Activated CD4-positive, alpha-beta T cell treated with anti-CD3 and anti-CD28 coated beads, Interleukin-2, amount 10 ng/mL, durations not matched to agents 24 days and 14 days (primary cell): ENCODE results near the gene RTKN2. TPM values are rescaled to one million over a fixed set of nuclear protein-coding genes. Genes with fewer than 3 reads are reported as not detected.
"Not testable (repeated sequence)": the region's sequence is repeated elsewhere in the genome, so short reads cannot be mapped to it uniquely, and the experiment has no call there.

Experiments
- DNase-seq: peaks from one replicate; pipeline ENCODE4 v3.0.0; 2022
- H3K27ac Mint-ChIP-seq: one replicate; pipeline ENCODE4 v1.8.0; 2022; ENCODE audit warnings: mild to moderate bottlenecking, mixed read lengths
- H3K27me3 Mint-ChIP-seq: one replicate; pipeline ENCODE4 v1.8.0; 2022; ENCODE audit warnings: mixed read lengths
- H3K36me3 Mint-ChIP-seq: one replicate; pipeline ENCODE4 v1.8.0; 2022; ENCODE audit warnings: low read depth, mild to moderate bottlenecking, mixed read lengths
- H3K4me1 Mint-ChIP-seq: one replicate; pipeline ENCODE4 v1.8.0; 2021; ENCODE audit warnings: mixed read lengths
- H3K4me3 Mint-ChIP-seq: one replicate; pipeline ENCODE4 v1.8.0; 2022; ENCODE audit warnings: mild to moderate bottlenecking, moderate library complexity, mixed read lengths
- H3K9me3 Mint-ChIP-seq: one replicate; pipeline ENCODE4 v1.8.0; 2021; ENCODE audit warnings: mixed read lengths
- intact Hi-C: fragments of 100-400 bp; cut with micrococcal nuclease; formaldehyde crosslinking; loops from one replicate; pipeline ENCODE4 v1.15.1; 2023
- total RNA-seq: library from RNA; stranded (reverse); gene quantifications from 2 replicates; pipeline ENCODE4 v1.2.3, GENCODE V29; 2022

Gene RTKN2
- total RNA-seq, 1 donor from 2014 or later, result 3.4 TPM

GRCh38 chr10:62250594-62251198, 17.9 kb downstream of the RTKN2 start:
- H3K27me3 Mint-ChIP-seq, result no peaks in the 10 kb centered on the region
- H3K9me3 Mint-ChIP-seq, result peaks cover 4% of the 10 kb centered on the region
- no peak overlapping the region for H3K27ac Mint-ChIP-seq
- intact Hi-C loops, result loop anchor here (5.0 kb wide), 1 partner anchor 498 kb away; no protein-coding TSS in a partner anchor
- H3K4me1 Mint-ChIP-seq, result peaks cover 24% of the 10 kb centered on the region
- no peak overlapping the region for H3K4me3 Mint-ChIP-seq
- peaks cover 10% of the 10 kb centered on the region for H3K36me3 Mint-ChIP-seq
- no peak for DNase-seq

- intact Hi-C loops, result loop anchor here (5.0 kb wide), 2 partner anchors 368 to 498 kb away; no protein-coding TSS in a partner anchor
- H3K4me1 Mint-ChIP-seq, result peaks cover 31% of the 10 kb centered on the region
Measured at GRCh38 chr10:62249957-62250356, 18.7 kb downstream of the RTKN2 start.

GRCh38 chr10:62248465-62248864, 20.2 kb downstream of the RTKN2 start:
- Mint-ChIP-seq H3K27ac (no peak overlapping the region), H3K4me1 (peaks cover 32% of the 10 kb centered on the region), H3K9me3 (no peaks in the 10 kb centered on the region), H3K4me3 (no peak overlapping the region), H3K36me3 (peaks cover 2% of the 10 kb centered on the region), H3K27me3 (no peaks in the 10 kb centered on the region)
- intact Hi-C loops, result loop anchor here (5.0 kb wide), 1 partner anchor 366 kb away; no protein-coding TSS in a partner anchor
- DNase-seq, result no peak

More at GRCh38 chr10:62249957-62250356, 18.7 kb downstream of the RTKN2 start:
- H3K27me3 Mint-ChIP-seq, result no peaks in the 10 kb centered on the region
- no peak for DNase-seq
- no peak overlapping the region for H3K27ac Mint-ChIP-seq
- peaks cover 10% of the 10 kb centered on the region for H3K36me3 Mint-ChIP-seq
- H3K9me3 Mint-ChIP-seq, result peaks cover 4% of the 10 kb centered on the region
- no peak overlapping the region for H3K4me3 Mint-ChIP-seq

GRCh38 chr10:62244785-62245467, 23.7 kb downstream of the RTKN2 start:
- H3K4me1 Mint-ChIP-seq, result peaks cover 36% of the 10 kb centered on the region
- H3K9me3 Mint-ChIP-seq, result no peaks in the 10 kb centered on the region
- peak overlapping the region; percentile 69 for H3K4me3 Mint-ChIP-seq
- no peaks in the 10 kb centered on the region for H3K27me3 Mint-ChIP-seq
- H3K36me3 Mint-ChIP-seq, result no peaks in the 10 kb centered on the region
- intact Hi-C loops, result loop anchor here (1.0 to 5.0 kb wide), 8 partner anchors 62 to 363 kb away; no protein-coding TSS in a partner anchor
- peak; percentile 90 for DNase-seq
- peak overlapping the region; percentile 82 for H3K27ac Mint-ChIP-seq

DNA sequence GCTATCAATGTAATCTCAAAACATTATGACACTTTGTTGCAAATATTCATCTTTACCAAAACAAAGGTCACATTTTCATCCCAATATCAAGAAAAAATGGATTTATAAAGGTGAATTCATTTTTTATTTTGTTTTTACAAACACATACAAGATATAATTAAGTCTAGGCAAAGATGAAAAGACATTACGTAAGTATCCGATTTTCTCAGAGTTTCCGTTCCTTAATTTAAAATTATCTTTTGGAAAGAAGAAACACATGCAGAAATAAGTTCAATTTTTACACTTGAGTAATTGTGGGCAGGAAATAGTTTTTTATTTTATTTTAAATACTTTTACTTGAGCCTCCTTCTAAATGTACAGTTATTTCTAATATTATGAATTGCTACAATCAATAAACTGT, 24.6 kb downstream of the RTKN2 start:
- Mint-ChIP-seq H3K4me3 (peak overlapping the region; percentile 75), H3K36me3 (no peaks in the 10 kb centered on the region), H3K27ac (peak overlapping the region; percentile 88), H3K27me3 (no peaks in the 10 kb centered on the region), H3K4me1 (peaks cover 34% of the 10 kb centered on the region), H3K9me3 (no peaks in the 10 kb centered on the region)
- intact Hi-C loops, result loop anchor here (2.0 to 5.0 kb wide), 3 partner anchors 132 to 249 kb away; no protein-coding TSS in a partner anchor
- no peak for DNase-seq

GRCh38 chr10:62243647-62243997, 25.0 kb downstream of the RTKN2 start:
- intact Hi-C loops, result loop anchor here (5.0 kb wide), 1 partner anchor 131 kb away; no protein-coding TSS in a partner anchor
- H3K9me3 Mint-ChIP-seq, result peaks cover 3% of the 10 kb centered on the region
- H3K27ac Mint-ChIP-seq, result peak overlapping the region; percentile 88
- H3K4me3 Mint-ChIP-seq, result peak overlapping the region; percentile 75
- no peak for DNase-seq
- no peaks in the 10 kb centered on the region for H3K27me3 Mint-ChIP-seq
- peaks cover 2% of the 10 kb centered on the region for H3K36me3 Mint-ChIP-seq
- H3K4me1 Mint-ChIP-seq, result peaks cover 35% of the 10 kb centered on the region

GRCh38 chr10:62242965-62243646, 25.5 kb downstream of the RTKN2 start:
- H3K27me3 Mint-ChIP-seq, H3K36me3 Mint-ChIP-seq, H3K9me3 Mint-ChIP-seq: not testable (repeated sequence)
- intact Hi-C loops, result loop anchor here (5.0 kb wide), 1 partner anchor 131 kb away; no protein-coding TSS in a partner anchor
- H3K4me3 Mint-ChIP-seq, result peak overlapping the region; percentile 75
- peak; percentile 60 for DNase-seq
- H3K27ac Mint-ChIP-seq, result peak overlapping the region; percentile 88
- peaks cover 35% of the 10 kb centered on the region for H3K4me1 Mint-ChIP-seq

DNA sequence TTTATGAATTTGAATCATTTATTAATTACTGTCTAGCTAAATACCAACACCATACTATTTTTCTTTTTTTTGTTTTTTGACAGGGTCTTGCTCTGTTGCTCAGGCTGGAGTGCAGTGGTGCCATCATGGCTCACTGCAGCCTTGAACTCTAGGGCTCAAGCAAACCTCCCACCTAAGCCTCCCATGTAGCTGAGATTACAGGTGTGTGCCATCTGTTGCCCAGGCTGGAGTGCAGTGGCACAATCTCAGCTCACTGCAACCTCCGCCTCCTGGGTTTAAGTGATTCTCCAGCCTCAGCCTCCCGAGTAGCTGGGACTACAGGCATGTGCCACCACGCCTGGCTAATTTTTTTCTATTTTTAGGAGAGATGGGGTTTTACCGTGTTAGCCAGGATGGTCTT, 27.1 kb downstream of the RTKN2 start:
- not testable (repeated sequence) for H3K9me3 Mint-ChIP-seq, DNase-seq, H3K27me3 Mint-ChIP-seq, H3K4me3 Mint-ChIP-seq, H3K36me3 Mint-ChIP-seq, H3K27ac Mint-ChIP-seq
- peaks cover 36% of the 10 kb centered on the region for H3K4me1 Mint-ChIP-seq
- intact Hi-C loops, result loop anchor here (5.0 kb wide), 1 partner anchor 129 kb away; no protein-coding TSS in a partner anchor

DNA sequence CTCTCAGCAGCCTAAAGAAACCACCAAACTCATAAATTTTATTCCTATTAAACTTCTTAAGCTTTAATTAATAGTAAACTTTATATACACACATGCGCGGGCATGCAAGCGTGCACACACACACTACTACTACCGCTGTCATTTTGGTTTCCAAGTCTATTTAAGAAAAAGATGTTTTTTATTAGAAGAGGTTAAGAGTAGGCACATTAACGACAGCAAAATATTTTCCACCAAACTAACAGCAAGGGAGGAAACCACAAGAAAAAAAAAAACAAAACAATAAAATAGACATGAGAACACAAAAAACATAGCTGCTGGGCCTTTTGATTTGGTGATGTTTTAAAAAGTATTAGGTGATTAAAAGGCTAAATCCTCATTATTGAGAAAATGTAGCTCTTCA, 28.6 kb downstream of the RTKN2 start:
- H3K9me3 Mint-ChIP-seq, result peaks cover 3% of the 10 kb centered on the region
- peaks cover 4% of the 10 kb centered on the region for H3K36me3 Mint-ChIP-seq
- no peaks in the 10 kb centered on the region for H3K27me3 Mint-ChIP-seq
- peak overlapping the region; percentile 21 for H3K27ac Mint-ChIP-seq
- H3K4me1 Mint-ChIP-seq, result peaks cover 33% of the 10 kb centered on the region
- intact Hi-C loops, result loop anchor here (5.0 kb wide), 1 partner anchor 128 kb away; no protein-coding TSS in a partner anchor
- peak overlapping the region; percentile 4 for H3K4me3 Mint-ChIP-seq
- DNase-seq, result no peak

DNA sequence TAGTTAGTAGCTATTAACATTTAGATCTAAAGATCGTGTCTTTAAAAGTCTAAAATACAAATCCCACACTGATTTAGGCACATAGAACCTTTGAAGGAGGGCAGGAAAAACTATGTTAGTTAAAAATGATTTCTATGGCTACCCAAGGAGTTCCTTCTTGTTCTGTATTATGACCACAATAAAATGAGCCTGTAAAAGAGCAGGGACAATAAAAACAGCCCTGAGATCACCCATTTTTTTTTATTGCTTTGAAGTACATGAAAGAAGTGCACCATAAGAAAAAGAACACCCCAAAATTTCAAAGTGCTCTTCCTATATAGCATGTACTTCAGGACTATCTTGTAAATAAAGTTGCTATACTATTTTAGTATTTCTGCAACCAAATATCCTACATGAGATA, 29.8 kb downstream of the RTKN2 start:
- Mint-ChIP-seq H3K9me3 (peaks cover 3% of the 10 kb centered on the region), H3K4me3 (no peak overlapping the region), H3K36me3 (peaks cover 6% of the 10 kb centered on the region), H3K27ac (peak overlapping the region; percentile 37), H3K4me1 (peaks cover 35% of the 10 kb centered on the region), H3K27me3 (no peaks in the 10 kb centered on the region)
- no peak for DNase-seq
- intact Hi-C loops, result no loop called here

DNA sequence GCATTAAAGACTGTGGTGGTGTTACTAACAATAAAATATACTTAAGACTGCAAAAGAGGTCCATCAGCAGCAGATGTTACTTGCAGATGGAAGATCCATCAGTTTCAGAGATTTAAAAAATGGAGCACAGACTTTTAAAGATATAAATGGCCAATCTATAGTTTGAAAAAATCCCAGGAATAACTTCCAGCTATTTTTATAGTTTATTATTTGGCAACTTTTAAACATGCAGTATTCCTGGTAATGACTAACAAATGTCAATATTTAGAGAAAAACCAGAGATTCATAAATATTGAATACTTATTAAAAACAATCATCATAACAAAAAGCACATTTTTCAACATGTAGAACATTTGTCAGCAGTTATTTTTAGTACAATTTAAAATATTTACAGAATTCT, 30.7 kb downstream of the RTKN2 start:
- peak overlapping the region; percentile 48 for H3K27ac Mint-ChIP-seq
- intact Hi-C loops, result no loop called here
- H3K4me1 Mint-ChIP-seq, result peaks cover 29% of the 10 kb centered on the region
- H3K27me3 Mint-ChIP-seq, result no peaks in the 10 kb centered on the region
- DNase-seq, result no peak
- H3K4me3 Mint-ChIP-seq, result no peak overlapping the region
- peaks cover 6% of the 10 kb centered on the region for H3K36me3 Mint-ChIP-seq
- H3K9me3 Mint-ChIP-seq, result peaks cover 3% of the 10 kb centered on the region

DNA sequence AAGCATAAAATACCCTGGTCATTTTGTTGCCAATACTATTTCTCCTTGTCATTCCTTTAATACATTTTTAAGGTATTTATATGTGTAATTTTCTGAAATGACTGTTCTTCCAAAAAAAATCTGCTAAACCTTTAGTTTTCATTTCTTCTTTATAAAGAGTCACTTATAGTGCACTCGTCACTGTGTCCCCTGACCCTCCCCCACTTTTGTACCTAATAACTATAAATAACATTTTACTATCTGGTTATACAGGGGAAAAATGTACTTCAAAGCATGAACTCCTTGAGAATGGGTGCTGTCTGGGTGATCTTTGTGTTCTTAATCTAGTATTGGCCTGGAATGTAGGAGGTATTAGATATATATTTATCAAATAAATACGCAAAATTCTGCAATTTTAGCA, 31.1 kb downstream of the RTKN2 start:
- no peak for DNase-seq
- peaks cover 3% of the 10 kb centered on the region for H3K9me3 Mint-ChIP-seq
- H3K27ac Mint-ChIP-seq, result no peak overlapping the region
- no peak overlapping the region for H3K4me3 Mint-ChIP-seq
- H3K4me1 Mint-ChIP-seq, result peaks cover 28% of the 10 kb centered on the region
- intact Hi-C loops, result no loop called here
- H3K27me3 Mint-ChIP-seq, result no peaks in the 10 kb centered on the region
- H3K36me3 Mint-ChIP-seq, result peaks cover 6% of the 10 kb centered on the region

DNA sequence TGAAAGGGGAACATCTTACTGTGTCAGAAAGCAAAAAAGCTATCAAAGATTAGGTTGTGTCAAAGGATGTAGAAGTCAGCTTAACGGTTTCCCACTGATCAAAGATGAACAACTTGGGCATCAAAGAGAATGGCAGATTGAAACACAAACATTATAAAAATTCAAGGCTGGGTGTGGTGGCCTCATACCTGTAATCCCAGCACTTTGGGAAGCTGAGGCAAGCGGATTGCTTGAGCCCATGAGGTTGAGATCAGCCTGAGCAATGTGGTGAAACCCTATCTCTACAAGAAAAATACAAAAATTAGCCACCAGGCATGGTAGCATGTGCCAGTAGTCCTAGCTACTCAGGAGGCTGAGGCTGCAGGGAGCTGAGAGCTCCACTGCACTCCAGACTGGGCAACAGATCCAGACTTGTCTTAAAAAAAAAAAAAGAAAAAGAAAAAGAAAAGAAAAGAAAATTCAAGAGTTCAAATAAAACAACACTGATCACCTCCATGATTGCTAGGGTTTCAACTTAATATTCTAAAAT, 34.5 kb downstream of the RTKN2 start:
- peak overlapping the region; percentile 26 for H3K4me3 Mint-ChIP-seq
- H3K36me3 Mint-ChIP-seq, result peaks cover 10% of the 10 kb centered on the region
- intact Hi-C loops, result no loop called here
- peaks cover 3% of the 10 kb centered on the region for H3K9me3 Mint-ChIP-seq
- DNase-seq, result no peak
- peaks cover 19% of the 10 kb centered on the region for H3K4me1 Mint-ChIP-seq
- H3K27ac Mint-ChIP-seq, result peak overlapping the region; percentile 74
- no peaks in the 10 kb centered on the region for H3K27me3 Mint-ChIP-seq
